MM.1S (cell line): ENCODE measurements around the gene HCN4.

Experiments used
- DNase-seq: peaks from one replicate; pipeline ENCODE4 v3.0.0-alpha.2; 2015
- H2AFZ ChIP-seq: fragments of 300-600 bp; sonication (generic); 2 replicates; pipeline ENCODE4 v1.6.0; 2016; ENCODE audit warnings: antibody characterized with exemption, low read length
- H3F3A ChIP-seq: fragments of 300-600 bp; sonication (generic); 2 replicates; pipeline ENCODE4 v1.6.1; 2016; ENCODE audit warnings: mild to moderate bottlenecking, antibody characterized with exemption, low read length, moderate library complexity, mixed read lengths; ENCODE audit not compliant: insufficient read depth
- H3K27ac ChIP-seq: fragments of 300-600 bp; sonication (generic); 2 replicates; pipeline ENCODE4 v1.5.1; 2016; ENCODE audit warnings: mild to moderate bottlenecking, low read length
- H3K27me3 ChIP-seq: fragments of 300-600 bp; sonication (generic); replicated peaks from 2 replicates; pipeline ENCODE4 v1.6.0; 2016; ENCODE audit warnings: low read length; ENCODE audit not compliant: insufficient read depth
- H3K36me3 ChIP-seq: fragments of 300-600 bp; sonication (generic); replicated peaks from 2 replicates; pipeline ENCODE4 v1.6.1; 2016; ENCODE audit warnings: mild to moderate bottlenecking, low read length, mixed read lengths; ENCODE audit not compliant: insufficient read depth
- H3K4me1 ChIP-seq: fragments of 300-600 bp; sonication (generic); 2 replicates; pipeline ENCODE4 v1.6.1; 2016; ENCODE audit warnings: low read length, mixed read lengths
- H3K4me2 ChIP-seq: fragments of 300-600 bp; sonication (generic); 2 replicates; pipeline ENCODE4 v1.6.0; 2016; ENCODE audit warnings: low read depth, low read length
- H3K4me3 ChIP-seq: fragments of 300-600 bp; sonication (generic); 2 replicates; pipeline ENCODE4 v1.5.1; 2016; ENCODE audit warnings: low read length, mixed read lengths
- H3K79me2 ChIP-seq: fragments of 300-600 bp; sonication (generic); 2 replicates; pipeline ENCODE4 v1.6.1; 2016; ENCODE audit warnings: mixed run types, low read length, mixed read lengths
- H3K9ac ChIP-seq: fragments of 300-600 bp; sonication (generic); 2 replicates; pipeline ENCODE4 v1.6.1; 2016; ENCODE audit warnings: low read length, mixed read lengths
- H3K9me2 ChIP-seq: fragments of 300-600 bp; sonication (generic); replicated peaks from 2 replicates; pipeline ENCODE4 v1.6.1; 2016; ENCODE audit warnings: mild to moderate bottlenecking, low read length, mixed read lengths; ENCODE audit not compliant: insufficient read depth
- H3K9me3 ChIP-seq: fragments of 300-600 bp; sonication (generic); replicated peaks from 2 replicates; pipeline ENCODE4 v1.6.1; 2016; ENCODE audit warnings: mild to moderate bottlenecking, low read length, mixed read lengths; ENCODE audit not compliant: insufficient read depth
- H4K20me1 ChIP-seq: fragments of 300-600 bp; sonication (generic); 2 replicates; pipeline ENCODE4 v1.6.1; 2016; ENCODE audit warnings: mild to moderate bottlenecking, low read length, moderate library complexity, mixed read lengths; ENCODE audit not compliant: insufficient read depth
- CTCF ChIP-seq: fragments of 300-600 bp; sonication (generic); IDR thresholded peaks from 2 replicates; pipeline ENCODE4 v1.5.1; 2016; ENCODE audit warnings: antibody characterized with exemption, low read length, mixed read lengths
- EZH2 ChIP-seq: fragments of 300-600 bp; sonication (generic); optimal IDR thresholded peaks from 2 replicates; pipeline ENCODE3; 2017; ENCODE audit warnings: low read depth, mild to moderate bottlenecking, antibody characterized with exemption, low read length, mixed read lengths
- EZH2phosphoT487 ChIP-seq: fragments of 300-600 bp; sonication (generic); IDR thresholded peaks from 2 replicates; pipeline ENCODE4 v1.6.1; 2018; ENCODE audit warnings: antibody characterized with exemption, low read length

Gene HCN4

GRCh38 chr15:73366766-73367623, 1.8 kb downstream of the HCN4 start:
- Histone ChIP-seq H2AFZ (no peak overlapping the region), H3K36me3 (no peaks in the 10 kb centered on the region), H3K4me1 (no peaks in the 10 kb centered on the region), H3K27me3 (peaks cover 68% of the 10 kb centered on the region), H3K9me3 (no peaks in the 10 kb centered on the region), H3K9me2 (no peaks in the 10 kb centered on the region), H3K79me2 (no peaks in the 10 kb centered on the region), H3K4me2 (no peak overlapping the region), H3K4me3 (no peak overlapping the region), H3K9ac (no peak overlapping the region), H3K27ac (no peak overlapping the region), H4K20me1 (no peaks in the 10 kb centered on the region), H3F3A (no peaks in the 10 kb centered on the region)
- no peak for DNase-seq
- TF ChIP-seq EZH2phosphoT487 (no peak), EZH2 (no peak), CTCF (no peak)

GRCh38 chr15:73364070-73364469, 4.7 kb downstream of the HCN4 start:
- H3K27me3 ChIP-seq, result peaks cover 77% of the 10 kb centered on the region
- no peak for DNase-seq
- H3K9ac ChIP-seq, result no peak overlapping the region
- no peak overlapping the region for H3K4me2 ChIP-seq
- no peak overlapping the region for H3K27ac ChIP-seq
- no peaks in the 10 kb centered on the region for H3F3A ChIP-seq
- no peaks in the 10 kb centered on the region for H3K9me3 ChIP-seq
- no peaks in the 10 kb centered on the region for H3K36me3 ChIP-seq
- no peak for TF ChIP-seq EZH2phosphoT487
- no peak for TF ChIP-seq EZH2
- no peak for TF ChIP-seq CTCF
- no peaks in the 10 kb centered on the region for H4K20me1 ChIP-seq
- H2AFZ ChIP-seq, result no peak overlapping the region
- H3K4me3 ChIP-seq, result no peak overlapping the region
- H3K4me1 ChIP-seq, result no peaks in the 10 kb centered on the region
- no peaks in the 10 kb centered on the region for H3K9me2 ChIP-seq
- no peaks in the 10 kb centered on the region for H3K79me2 ChIP-seq

DNA sequence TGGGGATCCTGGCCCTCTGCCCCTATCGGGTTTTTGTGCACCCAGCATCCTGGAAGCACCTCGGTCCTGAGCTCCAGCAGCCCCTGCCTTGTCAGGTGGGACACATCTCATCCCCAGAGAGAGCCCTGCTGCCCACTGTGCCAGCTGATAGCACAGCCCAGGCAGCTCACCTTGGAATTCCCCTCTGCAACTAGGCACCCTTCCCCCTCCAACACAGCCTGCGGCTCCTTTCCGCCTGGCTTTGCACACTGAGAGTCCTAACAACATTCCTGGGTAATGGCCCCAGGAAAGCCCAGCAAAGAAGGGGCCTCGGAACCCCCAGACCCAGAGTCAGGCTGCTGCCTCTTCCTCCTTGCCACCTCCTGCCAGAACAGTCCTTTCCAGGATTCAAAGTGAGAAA, 5.9 kb downstream of the HCN4 start:
- Histone ChIP-seq H3K27ac (no peak overlapping the region), H3K4me3 (no peak overlapping the region), H3K9me3 (no peaks in the 10 kb centered on the region), H3K9ac (no peak overlapping the region), H2AFZ (no peak overlapping the region), H3K4me2 (no peak overlapping the region), H3K9me2 (no peaks in the 10 kb centered on the region), H3K4me1 (no peaks in the 10 kb centered on the region), H4K20me1 (no peaks in the 10 kb centered on the region), H3F3A (no peaks in the 10 kb centered on the region), H3K27me3 (peaks cover 84% of the 10 kb centered on the region), H3K79me2 (no peaks in the 10 kb centered on the region), H3K36me3 (no peaks in the 10 kb centered on the region)
- TF ChIP-seq CTCF (no peak), EZH2 (no peak)
- DNase-seq, result no peak
